HG03439 (cell line): ENCODE data around the gene PKHD1.

Experiments used
- ATAC-seq: cut with Tn5 transposase; IDR thresholded peaks from one replicate; pipeline ENCODE4 v1.9.1; 2021; ENCODE audit warnings: mild to moderate bottlenecking, moderate library complexity; ENCODE audit not compliant: unreplicated experiment

PKHD1 gene

GRCh38 chr6:51648236-51648635 lies 439.2 kb downstream of the PKHD1 start:
- no peak for ATAC-seq

GRCh38 chr6:51644426-51644825 lies 443.0 kb downstream of the PKHD1 start:
- ATAC-seq = no peak

- ATAC-seq = no peak
Observed at GRCh38 chr6:51640021-51640420, 447.4 kb downstream of the PKHD1 start.

GRCh38 chr6:51633424-51633823 lies 454.0 kb downstream of the PKHD1 start:
- no peak for ATAC-seq

GRCh38 chr6:51630011-51630410 lies 457.4 kb downstream of the PKHD1 start:
- no peak for ATAC-seq

GRCh38 chr6:51626391-51626790 lies 461.0 kb downstream of the PKHD1 start:
- ATAC-seq = no peak

- no peak for ATAC-seq
Observed at GRCh38 chr6:51625566-51625965, 461.8 kb downstream of the PKHD1 start.

GRCh38 chr6:51620971-51621370 lies 466.4 kb downstream of the PKHD1 start:
- no peak for ATAC-seq

- ATAC-seq = no peak
Observed at GRCh38 chr6:51619042-51619799, 468.2 kb downstream of the PKHD1 start.

GRCh38 chr6:51618563-51618962 lies 468.9 kb downstream of the PKHD1 start:
- no peak for ATAC-seq

GRCh38 chr6:51617751-51618150 lies 469.7 kb downstream of the PKHD1 start:
- ATAC-seq = no peak

GRCh38 chr6:51616243-51616642 lies 471.2 kb downstream of the PKHD1 start:
- ATAC-seq = no peak

GRCh38 chr6:51614725-51615124 lies 472.7 kb downstream of the PKHD1 start:
- no peak for ATAC-seq

- ATAC-seq = no peak
Observed at GRCh38 chr6:51613558-51613957, 473.9 kb downstream of the PKHD1 start.

GRCh38 chr6:51608932-51609331 lies 478.5 kb downstream of the PKHD1 start:
- ATAC-seq = no peak

- no peak for ATAC-seq
Observed at GRCh38 chr6:51608383-51608782, 479.0 kb downstream of the PKHD1 start.

- no peak for ATAC-seq
Observed at GRCh38 chr6:51600514-51600913, 486.9 kb downstream of the PKHD1 start.

GRCh38 chr6:51598171-51598570 lies 489.2 kb downstream of the PKHD1 start:
- no peak for ATAC-seq

- no peak for ATAC-seq
Observed at GRCh38 chr6:51594981-51595380, 492.4 kb downstream of the PKHD1 start.

- no peak for ATAC-seq
Observed at GRCh38 chr6:51585264-51585663, 502.1 kb downstream of the PKHD1 start.

- no peak for ATAC-seq
Observed at GRCh38 chr6:51584163-51584562, 503.2 kb downstream of the PKHD1 start.

GRCh38 chr6:51578994-51579393 lies 508.4 kb downstream of the PKHD1 start:
- ATAC-seq = no peak

GRCh38 chr6:51578362-51578761 lies 509.1 kb downstream of the PKHD1 start:
- no peak for ATAC-seq
